GM19395 (cell line): ENCODE results near the gene KMT2A.
"Not testable (repeated sequence)": the region's sequence is repeated elsewhere in the genome, so short reads cannot be mapped to it uniquely, and the experiment has no call there.

ENCODE experiments used
- ATAC-seq: cut with Tn5 transposase; IDR thresholded peaks from one replicate; pipeline ENCODE4 v1.9.1; 2021; ENCODE audit warnings: mild to moderate bottlenecking, moderate library complexity; ENCODE audit not compliant: unreplicated experiment

KMT2A gene

DNA sequence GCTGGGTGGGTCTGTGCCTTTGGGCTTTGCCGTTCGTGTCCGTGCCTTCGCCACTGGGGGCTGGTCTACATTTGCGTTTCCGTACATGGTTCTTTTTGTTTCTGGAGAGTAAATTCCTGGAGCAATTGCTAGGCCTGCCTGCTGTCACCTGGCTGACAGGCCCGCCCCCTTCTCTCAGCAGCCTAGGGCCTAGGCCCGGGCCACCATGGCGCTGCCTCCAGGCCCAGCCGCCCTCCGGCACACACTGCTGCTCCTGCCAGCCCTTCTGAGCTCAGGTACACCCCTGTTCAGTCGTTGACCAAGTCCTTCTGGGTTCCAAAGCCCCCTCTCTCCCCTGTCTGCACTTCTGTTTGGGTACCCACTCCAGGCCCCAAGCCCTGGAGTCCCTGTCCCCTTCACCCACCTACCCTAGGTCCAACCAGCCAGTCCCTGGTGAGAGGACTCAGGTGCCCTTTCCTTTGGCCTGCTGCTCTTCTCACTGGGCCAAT, 95.3 kb downstream of the KMT2A start:
- no peak for ATAC-seq

DNA sequence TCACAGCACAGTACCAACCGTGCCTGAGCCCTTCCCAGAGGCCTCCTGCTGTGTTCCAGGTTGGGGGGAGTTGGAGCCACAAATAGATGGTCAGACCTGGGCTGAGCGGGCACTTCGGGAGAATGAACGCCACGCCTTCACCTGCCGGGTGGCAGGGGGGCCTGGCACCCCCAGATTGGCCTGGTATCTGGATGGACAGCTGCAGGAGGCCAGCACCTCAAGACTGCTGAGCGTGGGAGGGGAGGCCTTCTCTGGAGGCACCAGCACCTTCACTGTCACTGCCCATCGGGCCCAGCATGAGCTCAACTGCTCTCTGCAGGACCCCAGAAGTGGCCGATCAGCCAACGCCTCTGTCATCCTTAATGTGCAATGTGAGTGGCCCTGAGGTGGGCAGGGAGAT, 95.8 kb downstream of the KMT2A start:
- ATAC-seq = no peak

DNA sequence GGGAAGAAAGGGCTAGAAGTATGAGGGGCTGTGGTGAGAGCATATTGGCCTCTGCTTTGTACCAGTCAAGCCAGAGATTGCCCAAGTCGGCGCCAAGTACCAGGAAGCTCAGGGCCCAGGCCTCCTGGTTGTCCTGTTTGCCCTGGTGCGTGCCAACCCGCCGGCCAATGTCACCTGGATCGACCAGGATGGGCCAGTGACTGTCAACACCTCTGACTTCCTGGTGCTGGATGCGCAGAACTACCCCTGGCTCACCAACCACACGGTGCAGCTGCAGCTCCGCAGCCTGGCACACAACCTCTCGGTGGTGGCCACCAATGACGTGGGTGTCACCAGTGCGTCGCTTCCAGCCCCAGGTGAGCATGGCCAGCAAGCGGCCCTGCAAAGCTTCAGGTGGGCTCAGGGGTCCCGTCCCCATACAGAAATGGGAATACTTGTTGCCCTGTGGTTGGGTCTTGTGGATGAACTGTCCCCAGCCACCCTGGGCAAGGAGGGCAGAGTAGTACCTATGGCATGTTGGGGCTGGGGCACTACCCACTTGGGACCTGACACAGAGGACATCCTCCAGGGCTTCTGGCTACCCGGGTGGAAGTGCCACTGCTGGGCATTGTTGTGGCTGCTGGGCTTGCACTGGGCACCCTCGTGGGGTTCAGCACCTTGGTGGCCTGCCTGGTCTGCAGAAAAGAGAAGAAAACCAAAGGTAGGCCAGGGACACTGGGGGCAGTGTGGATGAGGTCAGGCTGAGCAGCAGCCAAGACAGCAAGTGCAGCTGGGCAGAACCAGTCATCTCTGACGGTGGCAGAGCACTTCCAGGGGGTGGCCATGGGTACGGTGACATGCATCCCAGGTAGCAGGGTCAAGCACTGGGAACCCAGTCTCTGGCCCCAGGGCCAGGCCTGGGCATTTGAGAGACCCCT, 96.8 kb downstream of the KMT2A start:
- ATAC-seq = no peak

DNA sequence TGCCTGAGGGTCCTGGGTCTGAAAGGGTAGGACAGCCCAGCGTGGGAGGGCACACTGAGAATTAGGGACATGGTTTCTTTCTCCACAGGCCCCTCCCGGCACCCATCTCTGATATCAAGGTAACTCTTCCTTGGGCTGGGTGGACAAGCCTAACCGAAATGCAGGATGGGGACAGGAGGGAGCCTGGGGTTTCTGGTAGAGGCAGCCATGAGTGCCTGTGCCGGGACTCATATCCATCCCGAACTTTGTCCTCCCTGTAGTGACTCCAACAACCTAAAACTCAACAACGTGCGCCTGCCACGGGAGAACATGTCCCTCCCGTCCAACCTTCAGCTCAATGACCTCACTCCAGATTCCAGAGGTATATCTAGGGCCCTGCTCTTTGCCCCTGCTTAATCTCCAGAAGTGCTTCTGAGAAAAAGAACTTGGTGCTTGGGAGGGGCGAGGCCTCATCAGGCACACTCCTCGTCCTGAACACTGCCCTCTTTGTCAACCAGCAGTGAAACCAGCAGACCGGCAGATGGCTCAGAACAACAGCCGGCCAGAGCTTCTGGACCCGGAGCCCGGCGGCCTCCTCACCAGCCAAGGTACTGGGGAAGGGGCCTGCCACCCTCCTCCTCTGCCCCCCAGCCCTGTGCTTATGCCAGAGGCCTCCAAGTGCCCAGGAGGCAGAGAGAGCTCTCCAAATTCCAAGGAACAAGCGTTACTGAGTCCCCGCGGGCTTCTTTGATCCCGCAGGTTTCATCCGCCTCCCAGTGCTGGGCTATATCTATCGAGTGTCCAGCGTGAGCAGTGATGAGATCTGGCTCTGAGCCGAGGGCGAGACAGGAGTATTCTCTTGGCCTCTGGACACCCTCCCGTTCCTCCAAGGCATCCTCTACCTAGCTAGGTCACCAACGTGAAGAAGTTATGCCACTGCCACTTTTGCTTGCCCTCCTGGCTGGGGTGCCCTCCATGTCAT, 97.8 kb downstream of the KMT2A start:
- ATAC-seq = no peak

DNA sequence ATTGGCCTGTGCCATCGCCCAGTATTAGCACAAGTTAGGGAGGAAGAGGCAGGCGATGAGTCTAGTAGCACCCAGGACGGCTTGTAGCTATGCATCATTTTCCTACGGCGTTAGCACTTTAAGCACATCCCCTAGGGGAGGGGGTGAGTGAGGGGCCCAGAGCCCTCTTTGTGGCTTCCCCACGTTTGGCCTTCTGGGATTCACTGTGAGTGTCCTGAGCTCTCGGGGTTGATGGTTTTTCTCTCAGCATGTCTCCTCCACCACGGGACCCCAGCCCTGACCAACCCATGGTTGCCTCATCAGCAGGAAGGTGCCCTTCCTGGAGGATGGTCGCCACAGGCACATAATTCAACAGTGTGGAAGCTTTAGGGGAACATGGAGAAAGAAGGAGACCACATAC, 99.0 kb downstream of the KMT2A start:
- ATAC-seq = no peak

DNA sequence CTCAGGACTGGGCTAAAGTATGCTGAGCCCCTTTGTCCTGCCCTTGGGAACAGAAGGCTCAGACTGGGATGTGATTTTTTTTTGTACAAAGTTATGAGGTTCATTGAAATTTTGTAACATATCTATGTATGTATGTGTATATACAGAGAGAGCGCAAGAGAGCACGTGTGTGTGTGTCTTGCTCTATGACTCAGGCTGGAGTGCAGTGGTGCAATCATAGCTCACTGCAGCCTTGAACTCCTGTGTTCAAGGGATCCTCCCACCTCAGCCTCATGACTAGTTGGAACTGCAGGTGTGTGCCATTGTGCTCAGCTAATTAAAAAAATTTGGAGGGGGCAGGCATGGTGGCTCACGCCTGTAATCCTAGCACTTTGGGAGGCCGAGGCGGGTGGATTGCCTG, 100.4 kb downstream of the KMT2A start:
- ATAC-seq = no peak

DNA sequence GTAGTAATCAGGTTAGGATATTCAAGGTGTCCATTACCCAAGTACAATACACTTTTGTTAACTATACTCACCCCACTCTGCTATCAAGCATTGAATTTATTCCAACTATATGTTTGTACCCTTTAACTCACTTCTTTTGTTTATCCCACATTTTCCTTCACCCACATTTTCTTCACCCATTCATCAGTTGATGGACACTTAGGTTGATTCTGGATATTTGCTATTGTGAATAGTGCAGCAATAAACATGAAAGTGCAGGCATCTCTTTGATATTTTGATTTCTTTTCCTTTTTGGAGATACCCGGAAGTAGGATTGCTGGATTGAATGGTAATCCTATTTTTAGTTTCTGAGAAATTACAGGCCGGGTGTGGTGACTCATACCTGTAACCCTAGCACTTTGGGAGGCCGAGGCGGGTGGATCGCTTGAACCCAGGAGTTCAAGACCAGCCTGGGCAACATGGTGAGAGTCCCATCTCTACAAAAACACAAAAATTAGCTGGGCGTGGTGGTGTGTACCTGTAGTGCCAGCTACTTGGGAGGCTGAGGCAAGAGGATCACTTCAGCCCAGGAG, 101.2 kb downstream of the KMT2A start:
- no peak for ATAC-seq

DNA sequence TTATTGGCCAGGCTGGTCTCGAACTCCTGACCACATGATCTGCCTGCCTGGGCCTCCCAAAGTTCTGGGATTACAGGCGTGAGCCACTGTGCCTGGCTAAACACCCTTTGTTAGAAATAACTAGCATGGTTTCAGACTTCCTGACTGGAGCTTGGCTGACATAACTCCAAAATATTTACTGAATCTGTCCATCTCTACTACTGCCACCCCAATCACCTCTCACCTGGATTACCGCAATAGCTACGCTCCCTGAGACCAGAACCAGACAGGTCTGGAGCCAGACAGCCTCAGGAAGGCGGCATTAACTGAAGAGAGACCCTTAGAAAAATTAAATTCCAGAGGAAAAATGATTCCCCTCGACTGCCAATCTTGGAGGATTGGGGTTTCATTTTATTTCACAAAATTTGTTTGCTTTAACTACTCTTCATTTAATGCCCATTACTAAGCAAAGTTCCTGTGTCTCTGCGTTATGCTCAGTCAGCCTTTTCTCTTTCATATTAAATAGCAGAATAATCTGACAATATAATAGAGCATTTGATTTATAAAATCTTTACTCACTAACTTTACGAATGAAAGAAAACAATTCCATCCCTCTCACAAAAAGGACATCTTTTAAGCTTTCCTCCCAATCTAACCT, 107.8 kb downstream of the KMT2A start:
- no peak for ATAC-seq

DNA sequence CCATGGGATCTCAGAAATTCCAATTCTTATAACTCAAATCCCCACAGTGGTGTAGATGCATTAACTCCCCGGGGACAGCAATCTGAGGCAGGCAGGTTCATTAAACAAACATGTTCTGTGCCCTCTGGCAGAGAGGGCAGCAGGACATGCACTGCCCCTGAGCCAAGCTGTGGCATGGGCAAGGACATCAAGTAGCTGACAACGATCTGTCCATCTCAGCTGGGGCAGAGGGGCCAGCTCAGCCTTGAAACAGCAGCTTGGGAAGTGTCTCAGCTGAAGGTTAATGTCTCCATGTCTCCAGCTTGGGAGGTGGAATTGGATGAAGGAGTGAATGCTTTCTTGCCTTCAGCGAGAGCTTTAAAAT, 108.3 kb downstream of the KMT2A start:
- no peak for ATAC-seq

DNA sequence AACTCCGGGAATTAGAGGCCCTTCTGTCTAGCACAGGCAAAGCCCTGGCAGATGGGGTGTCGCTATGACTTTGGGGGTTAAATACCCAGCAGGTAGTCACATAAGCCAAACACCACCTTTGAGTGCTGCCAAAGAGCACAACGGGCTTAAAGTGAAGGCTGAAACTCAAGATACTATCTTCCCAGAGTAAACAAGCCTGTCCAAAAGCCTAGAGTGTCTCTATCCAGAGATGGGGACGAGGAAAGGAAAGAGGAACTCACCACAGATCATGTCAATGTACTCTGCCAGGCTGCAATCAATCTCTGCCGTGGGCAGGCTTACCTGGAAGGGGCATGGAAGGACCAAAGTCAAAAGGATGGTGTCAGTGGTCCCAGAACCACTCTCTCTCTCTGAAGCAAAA, 109.2 kb downstream of the KMT2A start:
- no peak for ATAC-seq

DNA sequence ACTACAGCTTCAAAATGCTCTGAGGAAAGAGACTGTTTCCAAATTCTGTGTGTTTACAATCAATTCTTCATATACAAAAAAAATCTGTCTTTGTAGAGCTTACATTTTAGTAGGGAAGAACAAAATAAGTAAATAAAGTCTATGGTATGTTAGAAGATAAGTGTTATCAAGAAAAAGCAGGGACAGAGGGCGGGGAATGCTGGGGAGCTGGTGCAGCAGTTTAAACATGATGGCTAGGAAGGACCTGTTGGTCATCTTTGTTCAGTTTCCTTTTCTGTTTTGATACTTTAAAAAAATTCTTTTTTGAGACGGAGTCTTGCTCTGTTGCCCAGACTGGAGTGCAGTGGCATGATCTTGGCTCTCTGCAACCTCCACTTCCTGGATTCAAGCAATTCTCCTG, 110.8 kb downstream of the KMT2A start:
- ATAC-seq = no peak

DNA sequence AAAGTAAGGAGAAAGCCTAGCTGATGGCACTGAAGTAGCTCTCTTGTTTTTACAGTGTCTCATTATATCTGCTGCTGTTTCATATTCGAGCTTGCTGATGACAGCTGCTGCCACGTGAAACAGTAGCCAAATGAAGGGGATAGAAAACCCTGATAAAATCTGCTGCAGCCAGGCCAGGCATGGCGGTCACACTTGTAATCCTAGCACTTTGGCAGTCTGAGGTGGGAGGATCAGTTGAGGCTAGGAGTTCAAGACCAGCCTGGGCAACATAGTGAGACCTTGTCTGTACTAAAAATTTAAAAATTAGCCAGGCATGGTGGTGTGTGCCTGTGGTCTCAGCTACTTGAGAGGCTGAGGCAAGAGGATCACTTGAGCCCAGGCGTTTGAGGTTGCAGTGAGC, 116.0 kb downstream of the KMT2A start:
- ATAC-seq = no peak

DNA sequence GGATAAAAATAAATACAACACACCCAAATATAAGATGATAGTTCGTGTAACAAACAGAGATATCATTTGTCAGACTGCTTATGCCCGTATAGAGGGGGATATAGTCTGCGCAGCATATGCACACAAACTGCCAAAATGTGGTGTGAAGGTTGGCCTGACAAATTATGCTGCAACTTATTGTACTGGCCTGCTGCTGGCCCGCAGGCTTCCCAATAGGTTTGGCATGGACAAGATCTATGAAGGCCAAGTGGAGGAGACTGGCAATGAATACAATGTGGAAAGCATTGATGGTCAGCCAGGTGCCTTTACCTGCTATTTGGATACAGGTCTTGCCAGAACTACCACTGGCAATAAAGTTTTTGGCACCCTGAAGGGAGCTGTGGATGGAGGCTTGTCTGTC, 124.5 kb downstream of the KMT2A start:
- ATAC-seq = no peak

DNA sequence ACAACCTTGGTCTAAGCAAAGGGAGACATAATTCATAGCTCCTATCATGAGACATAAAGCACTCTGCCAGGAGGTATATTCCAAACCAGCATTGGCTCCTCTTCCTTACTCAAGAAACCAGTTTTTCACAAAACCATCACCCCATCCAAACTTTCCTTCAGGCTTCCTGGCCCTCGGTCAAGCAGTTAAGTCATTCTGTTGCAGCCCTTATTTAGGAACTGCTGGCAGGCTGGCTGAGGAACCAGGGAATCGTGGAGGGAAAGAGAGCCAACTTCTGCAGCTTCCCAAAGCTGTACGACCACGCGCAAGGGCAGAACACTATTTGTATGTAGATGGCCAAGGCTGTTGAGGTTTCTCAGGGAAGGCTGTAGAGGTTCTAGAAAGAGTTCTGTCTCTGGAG, 128.8 kb downstream of the KMT2A start:
- no peak for ATAC-seq

DNA sequence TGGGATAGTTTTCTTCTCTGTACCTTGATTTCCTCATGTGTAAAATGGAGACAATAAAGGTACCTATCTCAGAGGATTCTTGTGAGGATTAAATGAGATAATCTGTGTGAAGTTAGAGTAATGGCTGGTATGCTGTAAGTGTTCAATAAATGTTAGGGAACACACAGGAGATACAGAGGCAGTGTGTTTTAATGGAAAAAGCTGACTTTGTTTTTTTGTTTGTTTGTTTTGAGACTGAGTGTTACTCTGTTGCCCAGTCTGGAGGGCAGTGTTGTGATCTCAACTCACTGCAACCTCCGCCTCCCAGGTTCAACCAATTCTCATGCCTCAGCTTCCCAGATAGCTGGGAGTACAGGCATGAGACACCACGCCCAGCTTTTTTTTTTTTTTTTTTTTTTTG, 133.4 kb downstream of the KMT2A start:
- ATAC-seq = no peak

DNA sequence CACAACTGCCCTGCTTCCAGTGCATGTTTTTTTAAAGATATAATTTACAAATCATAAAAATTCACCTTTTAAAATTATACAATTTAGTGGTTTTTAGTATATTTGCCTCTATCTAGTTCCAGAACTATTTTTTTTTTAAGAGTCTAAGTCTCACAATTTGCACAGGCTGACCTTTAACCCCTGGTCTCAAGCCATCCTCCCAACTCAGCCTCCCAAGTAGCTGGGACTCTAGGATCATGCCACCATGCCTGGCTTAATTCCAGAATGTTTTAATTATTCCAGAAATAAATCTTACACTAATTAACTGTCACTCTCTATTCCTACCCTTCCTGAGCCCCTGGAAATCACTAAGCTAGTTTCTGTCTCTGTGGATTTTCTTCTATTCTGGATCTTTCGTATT, 134.5 kb downstream of the KMT2A start:
- no peak for ATAC-seq

DNA sequence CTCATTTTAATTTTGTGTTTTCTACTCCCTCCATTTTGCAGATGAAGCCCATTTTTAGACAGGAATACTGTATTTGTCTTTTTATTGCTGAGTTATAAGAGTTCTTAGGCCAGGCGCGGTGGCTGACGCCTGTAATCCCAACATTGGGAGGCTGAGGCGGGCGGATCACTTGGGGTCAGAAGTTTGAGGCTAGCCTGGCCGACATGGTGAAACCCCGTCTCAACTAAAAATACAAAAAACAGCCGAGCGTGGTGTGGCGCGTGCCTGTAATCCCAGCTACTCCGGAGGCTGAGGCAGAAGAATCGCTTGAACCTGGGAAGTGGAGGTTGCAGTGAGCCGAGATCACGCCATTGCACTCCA, 135.4 kb downstream of the KMT2A start:
- ATAC-seq = not testable (repeated sequence)

DNA sequence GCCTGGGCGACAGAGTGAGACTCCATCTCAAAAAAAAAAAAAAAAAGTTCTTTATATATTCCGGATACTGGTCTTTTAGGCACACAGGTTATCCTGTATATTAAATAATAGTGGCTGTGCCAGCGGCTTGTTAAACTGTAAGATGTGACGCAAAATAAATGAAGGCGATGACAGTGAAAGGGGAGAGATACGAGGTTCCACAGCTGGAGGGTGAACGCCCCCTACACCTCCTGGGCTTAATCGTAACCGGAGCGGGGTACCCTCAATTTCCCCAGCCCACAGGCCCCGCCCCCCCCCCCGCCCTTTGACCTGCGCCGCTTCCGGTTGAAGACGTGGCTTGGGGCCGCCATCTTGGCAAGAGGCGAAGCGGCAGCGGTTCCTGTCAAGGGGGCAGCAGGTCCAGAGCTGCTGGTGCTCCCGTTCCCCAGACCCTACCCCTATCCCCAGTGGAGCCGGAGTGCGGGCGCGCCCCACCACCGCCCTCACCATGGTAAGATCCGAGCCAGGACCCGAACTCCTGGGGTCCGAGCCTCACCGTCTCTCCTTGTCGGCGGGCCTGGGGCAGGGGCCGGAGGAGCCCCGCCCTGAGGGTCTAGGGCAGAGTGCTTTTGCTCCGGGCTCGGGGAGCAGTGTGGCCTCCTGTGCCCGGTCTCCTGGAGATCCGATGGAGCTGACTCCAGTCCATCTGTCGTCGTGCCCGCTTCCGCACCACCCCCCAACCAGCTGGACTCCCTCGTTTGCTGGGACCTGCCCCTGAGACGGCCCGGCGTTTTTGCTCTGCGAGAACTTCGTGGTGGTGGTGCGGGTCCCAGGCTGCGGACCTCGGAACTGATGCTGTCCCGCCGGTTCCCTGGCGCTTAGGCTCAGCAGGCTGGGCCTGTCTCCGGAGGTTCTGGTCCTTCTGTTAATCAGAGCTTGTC, 136.0 kb downstream of the KMT2A start, which contains the start of gene ARCN1:
Gene ARCN1 (plus strand): TSS at position 349 of the 920 bp plus-strand sequence. CDS start 139 bp downstream, at position 488.
- ATAC-seq = peak; percentile 73

DNA sequence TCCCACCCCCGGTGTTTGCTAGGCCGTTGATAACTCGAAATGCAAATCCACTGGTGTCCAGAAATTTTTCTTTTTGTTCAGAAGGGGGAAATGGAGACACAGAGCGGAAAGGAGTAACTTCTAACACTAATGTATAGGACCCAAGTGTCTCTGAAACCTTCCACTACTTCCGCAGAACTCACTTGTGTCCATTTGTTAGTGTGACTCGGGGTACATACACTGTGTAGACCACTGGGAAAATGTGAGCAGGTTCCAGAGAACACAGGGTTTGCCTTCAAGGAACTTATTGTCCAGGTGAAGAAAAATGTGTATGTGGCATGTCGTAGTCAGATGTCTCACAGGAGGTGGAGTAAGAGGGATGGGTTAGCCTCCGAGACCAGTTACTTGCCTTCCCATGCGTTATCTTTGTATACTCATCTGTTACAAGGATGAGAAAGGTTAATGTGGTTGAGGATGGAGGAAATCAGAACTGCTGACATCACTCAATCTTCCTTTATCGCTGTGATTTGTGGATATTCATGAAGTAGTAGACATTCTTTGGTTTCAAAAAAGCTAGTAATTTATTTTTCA, 136.8 kb downstream of the KMT2A start:
- peak; percentile 29 for ATAC-seq
